A549 (cell line): ENCODE data around the gene MTRFR. TPM values are rescaled to one million over a fixed set of nuclear protein-coding genes. Genes with fewer than 3 reads are reported as not detected.

Source experiments
- ATAC-seq, 2 experiments: fragments of 200-7000 bp in 1 of 2; fragments of >200 bp in 1 of 2; cut with Nextera tagmentation in 1 of 2; cut with Tn5 transposase in 1 of 2; 3 replicates each; pipeline versions ENCODE4 v1.8.0 to v1.9.1; 2018 to 2020; ENCODE audit warnings: mild to moderate bottlenecking in 1 of 2, moderate library complexity in 1 of 2
- CTCF ChIA-PET: fragments of 300-600 bp; sonication (Branson Sonifier 250); formaldehyde crosslinking; extraction: SDS; loops from one replicate; lab custom pipeline; 2021; ENCODE audit warnings: antibody characterized with exemption, inconsistent platforms; lab: Yijun Ruan, JAX
- POLR2A ChIA-PET: fragments of 350-600 bp; formaldehyde crosslinking; extraction: SDS; loops from one replicate; lab custom pipeline; 2021; ENCODE audit warnings: antibody characterized with exemption, inconsistent platforms; lab: Yijun Ruan, JAX
- DNase-seq, 2 experiments: peaks; one replicate each; pipeline versions ENCODE4 v3.0.0 to v3.0.0-alpha.2; 2011 to 2016; ENCODE audit warnings: low read depth in 1 of 2, low spot score in 1 of 2
- FAIRE-seq: peaks from 2 replicates; lab custom pipeline; 2011; peaks lifted over from hg19 to GRCh38; lab: Jason Lieb, UNC
- H3K27ac ChIP-seq, 2 experiments: fragments of >200 bp; sonication (Bioruptor Twin); formaldehyde crosslinking; 3 replicates each; pipeline ENCODE4 v1.5.1; 2016 to 2017
- H3K4me1 ChIP-seq: fragments of >200 bp; sonication (Bioruptor Twin); formaldehyde crosslinking; 3 replicates; pipeline ENCODE4 v1.6.1; 2016
- H3K4me2 ChIP-seq: fragments of >200 bp; sonication (Bioruptor Twin); formaldehyde crosslinking; 3 replicates; pipeline ENCODE4 v1.6.1; 2016
- H3K4me3 ChIP-seq: fragments of >200 bp; sonication (Bioruptor Twin); formaldehyde crosslinking; 3 replicates; pipeline ENCODE4 v1.5.1; 2016
- H3K9me3 ChIP-seq: fragments of >200 bp; sonication (Bioruptor Twin); formaldehyde crosslinking; 3 replicates; pipeline ENCODE4 v1.6.1; 2016
- BHLHE40 ChIP-seq: IDR thresholded peaks from 2 replicates; pipeline ENCODE4 v1.6.1; 2012; ENCODE audit warnings: low read depth, low read length, inconsistent platforms
- FOXS1 ChIP-seq: fragments of 250-450 bp; sonication (Bioruptor Pico); IDR thresholded peaks from 2 replicates; pipeline ENCODE4 v1.5.0; 2020; ENCODE audit warnings: mild to moderate bottlenecking, moderate library complexity
- GATA3 ChIP-seq: IDR thresholded peaks from 2 replicates; pipeline ENCODE4 v1.6.1; 2012; ENCODE audit warnings: borderline replicate concordance
- HOXA7 ChIP-seq: fragments of 250-450 bp; sonication (Bioruptor Pico); IDR thresholded peaks from 2 replicates; pipeline ENCODE4 v1.5.0; 2020; ENCODE audit warnings: mild to moderate bottlenecking, moderate library complexity
- MAFK ChIP-seq: fragments of 450-650 bp; IDR thresholded peaks from 2 replicates; pipeline ENCODE4 v1.6.1; 2014; ENCODE audit not compliant: partially characterized antibody
- MAZ ChIP-seq: fragments of 150-350 bp; IDR thresholded peaks from 2 replicates; pipeline ENCODE4 v1.6.1; 2014; ENCODE audit warnings: antibody characterized with exemption, low read depth, low read length, borderline replicate concordance
- NPAS2 ChIP-seq: fragments of 250-450 bp; sonication (Bioruptor Pico); IDR thresholded peaks from 2 replicates; pipeline ENCODE4 v1.8.0; 2022; ENCODE audit warnings: mild to moderate bottlenecking, moderate library complexity, borderline replicate concordance
- POLR2A ChIP-seq: IDR thresholded peaks from 2 replicates; pipeline ENCODE4 v1.6.1; 2012; ENCODE audit warnings: mild to moderate bottlenecking, low read length
- RAD21 ChIP-seq, 2 experiments: fragments of >200 bp in 1 of 2; sonication (Bioruptor Twin) in 1 of 2; formaldehyde crosslinking in 1 of 2; IDR thresholded peaks in 1 of 2; conservative IDR thresholded peaks in 1 of 2; 2 replicates in 1 of 2; 3 replicates in 1 of 2; pipeline ENCODE4 v1.6.1; 2012 to 2018; ENCODE audit warnings: inconsistent platforms in 1 of 2
- RCOR1 ChIP-seq: fragments of 150-350 bp; IDR thresholded peaks from 2 replicates; pipeline ENCODE4 v1.6.1; 2014; ENCODE audit warnings: antibody characterized with exemption, low read length, low read depth
- REST ChIP-seq: fragments of 200-600 bp; sonication (generic); IDR thresholded peaks from 2 replicates; pipeline ENCODE4 v1.6.1; 2016; ENCODE audit warnings: antibody characterized with exemption, mild to moderate bottlenecking, moderate library complexity
- RNF2 ChIP-seq: fragments of 200-600 bp; sonication (generic); IDR thresholded peaks from 2 replicates; pipeline ENCODE4 v1.6.1; 2016; ENCODE audit warnings: low read depth, mild to moderate bottlenecking, antibody characterized with exemption, moderate library complexity, borderline replicate concordance
- SREBF2 ChIP-seq: fragments of 450-650 bp; IDR thresholded peaks from 2 replicates; pipeline ENCODE4 v1.6.1; 2014; ENCODE audit warnings: mild to moderate bottlenecking, moderate library complexity
- TFCP2L1 ChIP-seq: fragments of 250-450 bp; sonication (Bioruptor Pico); IDR thresholded peaks from 2 replicates; pipeline ENCODE4 v1.5.0; 2021; ENCODE audit warnings: mild to moderate bottlenecking
- ZC3H11A ChIP-seq: fragments of 450-650 bp; IDR thresholded peaks from 2 replicates; pipeline ENCODE4 v1.6.1; 2014; ENCODE audit warnings: antibody characterized with exemption, mild to moderate bottlenecking
- ZFP36 ChIP-seq: fragments of 450-650 bp; IDR thresholded peaks from 2 replicates; pipeline ENCODE4 v1.6.1; 2014; ENCODE audit warnings: borderline replicate concordance; ENCODE audit not compliant: partially characterized antibody
- ZNF302 ChIP-seq: fragments of 250-450 bp; sonication (Bioruptor Pico); IDR thresholded peaks from 2 replicates; pipeline ENCODE4 v1.9.0; 2021; ENCODE audit warnings: inconsistent platforms, mild to moderate bottlenecking, moderate library complexity
- WGBS: methylation state at CpG from one replicate; pipeline ENCODE4 v1.1.6; 2017; ENCODE audit errors: missing lambda C conversion rate; 5-methylcytosine and 5-hydroxymethylcytosine counted together
- polyA plus RNA-seq, 4 experiments: library from polyadenylated mRNA; depleted of rRNA in 3 of 4; stranded (reverse); fragments of >200 nt; fragmentation: RNase III in 1 of 4; extraction: RNeasy Plus Mini Kit Qiagen cat#74134 plus additional on column Dnase treatment in 1 of 4; gene quantifications; 2 replicates in 3 of 4; 3 replicates in 1 of 4; pipeline ENCODE4 v1.2.3, GENCODE V29; 2011 to 2017
- TF ChIP-seq, protein P1 (sequence below): IDR thresholded peaks from 2 replicates; pipeline ENCODE4 v1.6.1; 2012
- TF ChIP-seq, protein P2 (sequence below): IDR thresholded peaks from 2 replicates; pipeline ENCODE4 v1.6.1; 2012
- TF ChIP-seq, protein P3 (sequence below): fragments of 250-450 bp; sonication (Bioruptor Pico); IDR thresholded peaks from 2 replicates; pipeline ENCODE4 v1.5.0; 2021; ENCODE audit warnings: mild to moderate bottlenecking, moderate library complexity, borderline replicate concordance
- TF ChIP-seq, protein P4 (sequence below): IDR thresholded peaks from 2 replicates; pipeline ENCODE4 v1.6.1; 2012; ENCODE audit warnings: low read depth, borderline replicate concordance

MTRFR gene
- polyA plus RNA-seq, 2 of the 4 experiments (the other 2 are of a cell fraction): 15.5 to 25.2 TPM

- TF ChIP-seq TFCP2L1 (CRISPR knock-in tag) (0 out of 2 replicates have a peak, but pooled peaks have one; percentile 29), BHLHE40 (no peak)
- Histone ChIP-seq H3K4me3 (no peak overlapping the region), H3K9me3 (no peaks in the 10 kb centered on the region), H3K27ac (no peak overlapping the region), H3K4me1 (no peaks in the 10 kb centered on the region), H3K4me2 (no peak overlapping the region)
- FAIRE-seq (no peak), ATAC-seq (peak; percentile 44 to 49; a peak in 4 of 6 replicates), DNase-seq (no peak)
- ChIA-PET CTCF (interaction anchor here (0.6 to 1.2 kb wide), 3 partner anchors 16 to 244 kb away, joined by 3 to 4 read pairs (median 4); no protein-coding TSS in a partner anchor), POLR2A (no interaction called here)
- 79% methylated on average over 9 of the region's 9 CpGs for WGBS
Measured at GRCh38 chr12:123286652-123287373, 53.6 kb downstream of the MTRFR start.

GRCh38 chr12:123288751-123289346, 55.6 kb downstream of the MTRFR start:
- ATAC-seq: no peak
- ChIA-PET POLR2A (no interaction called here), CTCF (interaction anchor here (0.6 kb wide), 1 partner anchor 481 kb away, joined by 3 read pairs; no protein-coding TSS in a partner anchor)
- 94% methylated on average over 20 of the region's 20 CpGs for WGBS
- Histone ChIP-seq H3K4me1 (no peaks in the 10 kb centered on the region), H3K4me2 (no peak overlapping the region), H3K27ac (no peak overlapping the region), H3K9me3 (no peaks in the 10 kb centered on the region), H3K4me3 (no peak overlapping the region)
- FAIRE-seq: no peak
- no peak for DNase-seq
- TF ChIP-seq BHLHE40: no peak
- TF ChIP-seq MAZ: no peak
- TF ChIP-seq, protein P1, sequence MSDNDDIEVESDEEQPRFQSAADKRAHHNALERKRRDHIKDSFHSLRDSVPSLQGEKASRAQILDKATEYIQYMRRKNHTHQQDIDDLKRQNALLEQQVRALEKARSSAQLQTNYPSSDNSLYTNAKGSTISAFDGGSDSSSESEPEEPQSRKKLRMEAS: no peak
- no peak for TF ChIP-seq ZNF302 (CRISPR knock-in tag)
- TF ChIP-seq RAD21 (conservative IDR thresholded peaks at IDR 0.05 in 1 of 2, IDR thresholded peaks at IDR 0.05 in 1 of 2): no peak
- TF ChIP-seq MAFK: no peak

DNA sequence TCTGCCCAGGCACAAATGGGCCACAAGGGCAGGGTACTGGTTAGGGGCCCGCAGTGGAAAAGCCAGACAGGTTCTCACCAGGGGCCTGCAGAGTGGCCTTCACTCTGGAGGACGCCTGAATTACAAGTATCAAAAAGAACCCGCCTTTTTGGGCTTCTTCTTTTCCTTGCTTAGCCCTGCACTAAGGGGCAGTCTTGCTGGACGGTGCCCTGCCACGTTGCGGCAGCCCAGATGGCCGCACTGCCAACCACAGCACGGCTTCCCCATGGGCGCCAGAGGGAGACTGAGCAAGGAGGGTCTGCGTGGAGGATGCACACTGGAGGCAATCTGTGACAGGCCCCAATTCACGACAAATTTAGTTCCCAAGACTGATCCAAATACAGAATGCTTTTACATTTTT, 56.7 kb downstream of the MTRFR start:
- FAIRE-seq (no peak), DNase-seq (no peak), ATAC-seq (no peak)
- POLR2A ChIA-PET: no interaction called here
- TF ChIP-seq POLR2A (no peak), RCOR1 (no peak), ZFP36 (no peak), ZC3H11A (no peak), MAFK (no peak), ZNF302 (CRISPR knock-in tag) (no peak), GATA3 (no peak), HOXA7 (CRISPR knock-in tag) (no peak), SREBF2 (no peak), FOXS1 (CRISPR knock-in tag) (no peak), TFCP2L1 (CRISPR knock-in tag) (no peak), RAD21 (conservative IDR thresholded peaks at IDR 0.05 in 1 of 2, IDR thresholded peaks at IDR 0.05 in 1 of 2) (no peak), NPAS2 (CRISPR knock-in tag) (no peak), RNF2 (no peak), REST (no peak)
- TF ChIP-seq, protein P2, sequence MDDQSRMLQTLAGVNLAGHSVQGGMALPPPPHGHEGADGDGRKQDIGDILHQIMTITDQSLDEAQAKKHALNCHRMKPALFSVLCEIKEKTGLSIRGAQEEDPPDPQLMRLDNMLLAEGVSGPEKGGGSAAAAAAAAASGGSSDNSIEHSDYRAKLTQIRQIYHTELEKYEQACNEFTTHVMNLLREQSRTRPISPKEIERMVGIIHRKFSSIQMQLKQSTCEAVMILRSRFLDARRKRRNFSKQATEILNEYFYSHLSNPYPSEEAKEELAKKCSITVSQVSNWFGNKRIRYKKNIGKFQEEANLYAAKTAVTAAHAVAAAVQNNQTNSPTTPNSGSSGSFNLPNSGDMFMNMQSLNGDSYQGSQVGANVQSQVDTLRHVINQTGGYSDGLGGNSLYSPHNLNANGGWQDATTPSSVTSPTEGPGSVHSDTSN: no peak
- TF ChIP-seq, protein P3, sequence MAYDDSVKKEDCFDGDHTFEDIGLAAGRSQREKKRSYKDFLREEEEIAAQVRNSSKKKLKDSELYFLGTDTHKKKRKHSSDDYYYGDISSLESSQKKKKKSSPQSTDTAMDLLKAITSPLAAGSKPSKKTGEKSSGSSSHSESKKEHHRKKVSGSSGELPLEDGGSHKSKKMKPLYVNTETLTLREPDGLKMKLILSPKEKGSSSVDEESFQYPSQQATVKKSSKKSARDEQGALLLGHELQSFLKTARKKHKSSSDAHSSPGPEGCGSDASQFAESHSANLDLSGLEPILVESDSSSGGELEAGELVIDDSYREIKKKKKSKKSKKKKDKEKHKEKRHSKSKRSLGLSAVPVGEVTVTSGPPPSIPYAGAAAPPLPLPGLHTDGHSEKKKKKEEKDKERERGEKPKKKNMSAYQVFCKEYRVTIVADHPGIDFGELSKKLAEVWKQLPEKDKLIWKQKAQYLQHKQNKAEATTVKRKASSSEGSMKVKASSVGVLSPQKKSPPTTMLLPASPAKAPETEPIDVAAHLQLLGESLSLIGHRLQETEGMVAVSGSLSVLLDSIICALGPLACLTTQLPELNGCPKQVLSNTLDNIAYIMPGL (CRISPR knock-in tag): no peak
- TF ChIP-seq, protein P4, sequence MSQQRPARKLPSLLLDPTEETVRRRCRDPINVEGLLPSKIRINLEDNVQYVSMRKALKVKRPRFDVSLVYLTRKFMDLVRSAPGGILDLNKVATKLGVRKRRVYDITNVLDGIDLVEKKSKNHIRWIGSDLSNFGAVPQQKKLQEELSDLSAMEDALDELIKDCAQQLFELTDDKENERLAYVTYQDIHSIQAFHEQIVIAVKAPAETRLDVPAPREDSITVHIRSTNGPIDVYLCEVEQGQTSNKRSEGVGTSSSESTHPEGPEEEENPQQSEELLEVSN: no peak
- TF ChIP-seq, protein P1: no peak
- CTCF ChIA-PET: interaction anchor here (0.6 kb wide), 1 partner anchor 483 kb away, joined by 3 read pairs; no protein-coding TSS in a partner anchor
- Histone ChIP-seq H3K4me3 (no peak overlapping the region), H3K4me2 (no peak overlapping the region), H3K9me3 (no peaks in the 10 kb centered on the region), H3K4me1 (no peaks in the 10 kb centered on the region), H3K27ac (no peak overlapping the region)
- 93% methylated on average over 10 of the region's 11 CpGs for WGBS
